ENCODE measurements around the gene FBXL22.

FBXL22 gene

GRCh38 chr15:63576441-63576840 is 20.7 kb upstream of the FBXL22 start:
- TF ChIP-seq CTCF (IDR thresholded peaks at IDR 0.05): no peak

GRCh38 chr15:63582179-63582578 is 15.0 kb upstream of the FBXL22 start:
- TF ChIP-seq CTCF (IDR thresholded peaks at IDR 0.05): no peak

DNA sequence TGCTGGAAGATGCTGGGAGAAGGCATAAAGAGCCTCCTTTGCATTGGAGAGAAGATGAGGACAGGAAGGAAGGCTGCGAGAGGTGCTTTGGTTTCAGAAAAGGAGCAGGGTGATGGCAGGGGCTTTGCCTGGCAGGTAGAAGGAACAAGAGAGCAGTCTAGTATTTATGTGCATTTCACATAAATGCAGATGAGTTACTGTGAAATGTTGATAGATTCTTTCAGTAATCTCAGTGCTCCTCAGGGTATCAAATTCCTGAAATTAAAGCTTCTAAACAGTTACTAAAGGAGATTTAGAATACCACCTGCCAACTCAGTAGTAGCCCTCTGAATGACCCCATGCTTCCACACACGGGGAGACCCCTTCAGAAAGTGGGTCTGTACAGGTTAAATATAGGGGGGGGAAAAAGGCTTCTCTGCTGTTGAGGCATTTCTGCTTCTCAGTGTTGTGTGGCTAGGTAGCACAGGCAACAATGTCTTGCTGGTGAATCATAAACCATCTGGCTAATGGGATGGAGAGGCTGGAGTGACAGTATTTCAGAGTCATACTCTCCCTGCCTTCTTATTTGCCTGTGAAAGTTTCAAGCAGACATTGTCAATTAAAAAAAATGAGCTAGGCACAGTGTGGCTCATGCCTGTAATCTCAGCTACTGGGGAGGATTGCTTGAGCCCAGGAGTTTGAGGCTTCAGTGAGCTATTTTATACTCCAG is 14.3 kb upstream of the FBXL22 start:
- TF ChIP-seq CTCF (IDR thresholded peaks at IDR 0.05): no peak

DNA sequence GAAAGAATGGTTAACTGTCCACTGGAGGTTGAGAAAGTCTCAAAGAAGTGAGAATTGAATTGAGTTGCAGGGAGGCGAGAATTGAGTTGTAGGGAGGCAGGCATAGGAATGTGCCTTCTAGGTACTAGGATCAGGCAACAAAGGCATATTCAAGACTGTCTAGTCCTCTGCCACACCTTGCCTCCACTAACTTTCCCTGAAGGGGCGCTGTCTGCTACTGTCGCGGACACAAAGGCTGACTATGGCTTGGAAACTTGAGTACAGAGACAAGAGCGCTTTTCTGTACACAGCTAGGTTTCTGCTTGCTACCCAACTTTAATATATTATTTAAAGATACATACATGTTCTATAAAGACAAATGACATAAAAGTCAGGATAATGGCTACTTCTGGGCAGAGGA is 10.4 kb upstream of the FBXL22 start:
- no peak for TF ChIP-seq CTCF (IDR thresholded peaks at IDR 0.05)

GRCh38 chr15:63587527-63587926 is 9.7 kb upstream of the FBXL22 start:
- TF ChIP-seq CTCF (IDR thresholded peaks at IDR 0.05): no peak

DNA sequence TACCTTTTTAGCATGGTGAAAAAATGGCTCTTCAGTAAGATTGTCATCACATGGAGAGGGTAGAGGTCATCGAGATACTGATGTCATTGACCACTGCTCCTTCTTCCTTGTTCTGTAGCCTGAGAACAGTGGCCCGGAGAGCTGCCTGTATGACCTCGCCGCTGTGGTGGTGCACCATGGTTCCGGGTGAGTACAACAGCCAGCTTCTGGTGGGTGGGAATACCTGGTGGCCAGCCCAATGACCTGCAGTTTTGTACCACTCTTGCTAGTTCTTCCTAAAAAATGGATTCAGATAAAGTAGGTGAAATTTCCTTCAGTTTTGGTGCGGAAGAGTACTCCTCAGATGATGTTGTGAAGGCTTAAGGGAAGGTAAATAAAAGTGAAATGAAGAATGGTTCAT is 8.4 kb upstream of the FBXL22 start:
- TF ChIP-seq CTCF (IDR thresholded peaks at IDR 0.05): no peak

DNA sequence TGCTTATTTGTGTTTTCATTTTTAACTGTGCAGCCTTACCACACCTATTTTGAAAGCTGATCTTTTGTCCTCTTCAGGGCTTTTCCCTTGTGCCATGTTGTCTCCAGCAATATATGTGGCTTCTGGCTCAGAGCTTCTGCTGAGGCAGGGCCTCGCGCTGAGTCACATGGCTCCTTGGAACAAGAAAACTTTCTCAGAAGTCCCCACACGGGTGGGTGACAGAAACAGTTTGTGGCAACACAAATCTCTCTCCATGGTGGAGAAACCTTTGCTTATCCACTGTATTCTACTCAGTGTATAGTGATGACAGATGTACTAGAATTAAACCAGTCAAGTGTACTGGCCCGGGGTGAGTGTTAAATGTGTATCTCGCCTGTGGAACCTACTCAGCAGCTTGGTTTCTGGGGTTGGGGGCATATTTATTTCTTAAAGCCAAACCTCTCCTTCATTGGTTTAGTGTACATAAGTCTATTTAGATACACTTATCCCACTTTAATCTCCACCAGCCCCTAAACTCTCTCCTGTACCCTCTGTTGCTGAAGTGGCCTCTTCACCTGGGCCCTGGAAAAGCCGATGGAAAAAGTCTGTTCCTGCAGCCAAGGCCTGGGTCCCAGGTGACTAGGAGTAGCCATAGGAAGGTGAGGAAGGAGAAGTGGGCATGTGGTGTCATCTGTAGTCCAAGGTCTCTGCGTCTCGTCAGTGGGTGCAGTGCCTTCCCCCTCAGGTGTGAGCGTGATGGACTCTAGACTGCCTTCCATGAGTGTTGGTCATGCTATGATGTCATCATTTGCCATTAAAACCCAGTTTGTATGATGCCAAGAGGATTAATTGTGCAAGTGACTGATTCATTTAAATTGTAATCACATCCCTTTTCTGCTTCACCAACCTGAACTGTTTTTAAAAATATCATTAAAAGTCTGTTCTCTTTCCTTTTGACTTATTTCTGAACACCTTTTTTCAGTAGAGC is 3.2 kb upstream of the FBXL22 start:
- no peak for TF ChIP-seq CTCF (IDR thresholded peaks at IDR 0.05)

All from LNCAP (cell line).